Middle frontal gyrus (tissue), 1 donor: ENCODE results near the gene TECR.
"Not testable (repeated sequence)": the region's sequence is repeated elsewhere in the genome, so short reads cannot be mapped to it uniquely, and the experiment has no call there.

Experiments used
- DNase-seq: peaks from one replicate; pipeline ENCODE4 v3.0.0-alpha.2; 2015; ENCODE audit warnings: low spot score; ENCODE audit errors: extremely low spot score

The TECR gene

DNA sequence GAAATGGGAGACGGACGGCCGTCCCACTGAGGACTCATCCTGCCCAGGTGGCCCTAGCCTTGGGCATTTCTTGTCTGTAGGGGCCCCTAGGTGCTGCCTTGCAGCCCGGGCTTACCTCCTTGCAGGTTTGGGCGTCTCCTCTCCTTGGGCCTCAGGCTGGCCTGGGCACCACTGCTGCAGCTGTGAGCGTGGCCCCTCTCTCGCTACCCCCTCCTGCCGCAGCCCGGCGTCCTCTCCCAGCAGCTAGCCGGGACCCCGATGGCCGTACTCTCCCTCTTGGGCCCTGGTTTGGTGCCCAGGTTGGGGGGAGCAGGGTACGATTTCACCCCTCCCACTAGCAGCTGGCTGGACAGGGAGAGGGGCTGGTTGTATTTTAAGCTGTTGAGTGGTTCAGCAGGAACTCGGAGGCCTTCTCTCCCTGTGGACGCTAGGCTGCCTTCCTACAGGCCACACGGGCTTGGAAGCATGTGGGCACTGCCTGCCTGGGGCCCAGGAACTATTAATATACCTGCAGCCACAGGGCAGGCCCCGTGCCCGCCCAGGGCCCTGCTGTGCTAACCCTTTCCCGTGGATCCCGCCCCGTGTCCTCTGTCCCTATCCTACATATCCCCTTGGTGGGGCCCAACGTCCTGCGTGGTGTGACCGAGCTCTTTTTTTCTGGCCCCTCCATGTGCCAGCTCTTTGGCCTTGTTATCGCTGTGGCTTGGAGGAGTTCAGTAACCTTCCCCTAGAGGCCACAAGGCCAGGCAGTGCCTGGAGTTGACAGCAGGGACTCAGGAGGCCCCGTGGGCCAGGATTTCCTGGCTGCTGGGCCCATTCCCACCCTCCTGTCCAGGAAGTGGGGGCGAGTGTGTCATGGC is 30.8 kb downstream of the TECR start:
- DNase-seq: no peak

DNA sequence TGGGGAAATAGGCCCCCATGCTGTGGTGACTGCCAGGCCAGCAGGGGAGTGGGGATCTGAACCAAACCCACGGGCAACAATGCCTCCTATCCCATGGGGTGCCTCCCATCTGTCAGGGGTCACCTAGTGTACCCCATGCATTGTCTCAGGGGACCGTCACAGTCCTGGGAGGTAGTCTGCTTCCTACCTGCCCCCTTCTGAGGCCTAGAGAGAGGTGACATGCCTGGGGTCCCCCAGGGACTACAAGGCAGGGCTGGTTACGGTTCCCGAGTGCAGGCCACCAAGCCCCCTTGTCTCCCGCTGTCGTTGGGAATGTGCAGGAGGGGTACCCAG is 31.3 kb downstream of the TECR start:
- no peak for DNase-seq

DNA sequence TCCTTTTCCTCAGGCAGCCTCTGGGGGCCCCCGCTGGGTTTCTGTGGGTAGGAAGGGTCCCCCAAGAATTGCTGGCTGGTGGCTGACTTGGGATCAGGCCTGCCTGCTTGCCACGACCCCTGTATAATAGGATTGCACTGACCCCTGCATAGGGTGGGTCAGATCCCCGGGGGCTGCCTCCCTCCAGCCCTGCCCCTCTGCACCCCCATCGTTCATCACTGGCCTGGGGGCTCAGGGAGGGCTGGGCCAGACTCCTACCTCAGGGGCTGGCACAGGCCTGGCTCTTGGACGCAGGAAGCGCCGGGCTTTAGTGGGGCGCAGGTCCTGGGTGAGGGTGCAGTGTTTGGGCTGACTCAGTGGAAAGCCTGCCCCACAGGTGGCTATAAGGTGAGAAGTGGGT is 31.9 kb downstream of the TECR start:
- no peak for DNase-seq

DNA sequence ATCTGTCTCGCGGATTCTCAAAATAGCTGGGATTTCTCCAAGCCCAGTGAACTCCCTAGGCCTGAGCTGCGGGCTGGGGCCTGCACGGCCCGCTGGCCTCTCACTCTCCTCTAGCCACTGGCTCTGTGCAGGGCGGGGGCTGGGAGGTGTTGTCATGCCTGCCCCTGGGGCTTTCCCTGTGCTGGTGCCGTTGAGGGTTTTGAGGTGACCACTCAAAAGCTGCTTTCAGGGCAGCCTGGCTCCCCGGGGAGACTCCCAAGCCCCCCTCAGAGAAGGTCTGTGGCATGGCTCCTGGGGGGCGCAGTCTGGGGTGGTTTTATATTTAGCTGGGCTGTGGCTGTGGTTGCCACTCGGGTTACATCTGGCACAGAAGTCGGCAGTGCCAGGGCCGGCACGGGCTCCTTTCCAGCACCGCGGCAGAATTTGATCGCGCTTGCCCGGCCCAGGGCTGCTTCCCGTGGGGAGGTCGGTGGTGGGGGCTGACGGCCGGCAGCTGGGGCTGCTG is 32.5 kb downstream of the TECR start:
- DNase-seq: no peak

DNA sequence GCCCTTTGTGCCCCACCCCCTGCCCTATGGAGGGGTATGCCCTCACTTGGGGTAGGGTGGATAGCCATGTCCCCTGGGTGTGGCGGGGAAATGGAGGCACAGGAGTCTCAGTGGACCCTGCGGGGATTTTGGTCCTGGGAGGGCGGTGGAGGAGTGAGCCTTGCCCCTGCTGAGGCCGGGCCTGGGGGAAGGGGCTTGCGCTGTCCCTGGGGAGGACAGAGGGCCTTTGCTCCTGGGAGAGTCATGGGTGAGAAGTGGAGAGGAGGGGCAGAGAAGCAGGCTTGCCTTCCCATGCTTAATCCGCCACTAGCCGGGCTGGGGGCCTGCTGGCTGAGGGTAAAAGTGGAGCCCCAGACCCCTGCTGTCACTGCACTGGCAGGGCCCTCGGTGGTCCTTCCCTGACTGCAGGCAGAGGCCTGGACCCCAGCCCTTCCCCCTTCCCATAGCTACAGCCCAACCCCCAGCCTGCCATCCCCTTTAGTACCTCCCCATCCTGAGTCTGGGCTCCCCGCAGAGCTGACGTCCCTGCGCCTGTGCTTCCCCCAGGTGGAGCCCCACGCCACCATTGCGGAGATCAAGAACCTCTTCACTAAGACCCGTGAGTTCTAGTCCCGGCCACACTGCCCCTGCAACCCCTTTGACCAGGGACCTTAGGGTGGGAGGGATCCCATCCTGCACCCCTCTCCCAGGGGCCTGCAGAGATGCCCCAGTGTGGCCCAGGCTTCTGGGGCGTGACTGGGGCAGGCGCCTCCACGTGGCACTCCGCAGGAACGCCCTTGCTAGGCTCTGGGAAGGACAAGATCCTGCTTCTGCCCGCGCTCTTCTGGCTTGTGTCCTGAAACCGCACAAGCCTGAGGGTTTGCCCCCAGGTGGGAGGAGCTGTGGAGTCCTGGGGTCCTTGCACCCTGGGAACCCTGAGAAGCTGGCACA is 33.5 kb downstream of the TECR start:
- DNase-seq: no peak

DNA sequence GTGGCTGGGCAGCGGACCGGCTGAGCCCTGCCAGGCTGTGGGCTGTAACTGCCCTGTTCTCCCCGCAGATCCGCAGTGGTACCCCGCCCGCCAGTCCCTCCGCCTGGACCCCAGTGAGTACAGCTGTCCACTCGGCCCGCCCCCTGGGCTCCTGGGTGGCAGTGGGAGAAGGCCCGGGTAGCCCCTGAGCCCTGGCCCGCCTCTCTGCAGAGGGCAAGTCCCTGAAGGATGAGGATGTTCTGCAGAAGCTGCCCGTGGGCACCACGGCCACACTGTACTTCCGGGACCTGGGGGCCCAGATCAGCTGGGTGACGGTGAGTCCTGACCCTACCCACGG is 34.2 kb downstream of the TECR start:
- DNase-seq: no peak

DNA sequence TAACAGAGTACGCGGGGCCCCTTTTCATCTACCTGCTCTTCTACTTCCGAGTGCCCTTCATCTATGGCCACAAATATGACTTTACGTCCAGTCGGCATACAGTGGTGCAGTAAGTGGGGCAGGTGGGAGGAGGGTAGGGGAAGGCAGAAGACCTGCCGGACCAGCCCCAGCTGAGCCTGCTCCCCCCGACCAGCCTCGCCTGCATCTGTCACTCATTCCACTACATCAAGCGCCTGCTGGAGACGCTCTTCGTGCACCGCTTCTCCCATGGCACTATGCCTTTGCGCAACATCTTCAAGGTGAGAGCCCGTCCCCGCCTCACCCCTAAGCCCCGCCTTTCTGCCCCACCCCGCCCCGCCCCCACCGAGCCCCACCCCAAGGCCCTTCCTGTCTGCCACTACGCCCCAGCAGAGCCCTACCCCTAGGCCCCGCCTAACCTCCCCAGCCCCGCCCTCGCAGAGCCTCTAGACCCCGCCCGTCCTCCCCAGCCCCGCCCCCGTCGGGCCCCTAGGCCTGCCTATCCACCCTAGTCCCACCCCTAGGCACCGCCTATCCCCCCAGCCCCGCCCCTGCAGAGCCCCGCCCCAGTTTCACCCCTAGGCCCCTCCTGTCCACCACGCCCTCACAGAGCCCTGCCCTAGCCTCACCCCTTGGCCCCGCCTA is 34.7 kb downstream of the TECR start:
- no peak for DNase-seq

DNA sequence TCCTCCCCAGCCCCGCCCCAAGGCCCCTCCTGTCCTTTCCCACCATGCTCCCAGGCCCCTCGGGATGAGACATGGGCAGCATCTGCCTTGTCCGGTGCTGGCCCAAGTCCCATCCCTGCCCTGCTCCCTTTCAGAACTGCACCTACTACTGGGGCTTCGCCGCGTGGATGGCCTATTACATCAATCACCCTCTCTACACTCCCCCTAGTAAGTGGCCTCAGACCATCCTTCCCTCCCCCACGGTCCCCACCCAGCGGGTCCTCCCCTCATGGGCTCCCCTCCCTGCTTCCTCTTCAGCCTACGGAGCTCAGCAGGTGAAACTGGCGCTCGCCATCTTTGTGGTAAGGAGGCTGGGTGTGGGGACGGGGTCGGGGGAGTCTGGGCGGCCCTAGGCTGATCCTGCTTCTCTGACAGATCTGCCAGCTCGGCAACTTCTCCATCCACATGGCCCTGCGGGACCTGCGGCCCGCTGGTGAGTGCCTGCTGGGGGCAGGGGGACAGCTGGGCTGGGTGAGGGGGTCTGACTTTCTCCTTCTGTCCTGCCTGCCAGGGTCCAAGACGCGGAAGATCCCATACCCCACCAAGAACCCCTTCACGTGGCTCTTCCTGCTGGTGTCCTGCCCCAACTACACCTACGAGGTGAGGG is 35.4 kb downstream of the TECR start:
- DNase-seq: not testable (repeated sequence)

DNA sequence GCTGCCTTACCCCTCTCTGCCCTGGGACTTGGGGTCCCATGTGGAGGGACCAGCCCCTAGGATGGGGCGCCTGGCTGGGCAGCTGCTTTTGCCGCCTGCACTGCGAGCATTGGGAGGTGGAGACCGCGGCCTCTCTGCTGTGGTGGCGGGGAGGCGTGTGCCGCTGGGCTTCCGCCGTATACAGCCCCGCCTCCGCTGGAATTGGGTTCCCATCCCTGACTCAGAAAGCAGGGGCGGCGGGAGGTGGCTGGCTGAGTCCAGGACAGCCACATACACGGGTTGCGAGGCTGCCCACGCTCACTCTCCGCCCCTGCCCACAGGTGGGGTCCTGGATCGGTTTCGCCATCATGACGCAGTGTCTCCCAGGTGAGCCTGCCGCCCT is 35.9 kb downstream of the TECR start:
- no peak for DNase-seq

DNA sequence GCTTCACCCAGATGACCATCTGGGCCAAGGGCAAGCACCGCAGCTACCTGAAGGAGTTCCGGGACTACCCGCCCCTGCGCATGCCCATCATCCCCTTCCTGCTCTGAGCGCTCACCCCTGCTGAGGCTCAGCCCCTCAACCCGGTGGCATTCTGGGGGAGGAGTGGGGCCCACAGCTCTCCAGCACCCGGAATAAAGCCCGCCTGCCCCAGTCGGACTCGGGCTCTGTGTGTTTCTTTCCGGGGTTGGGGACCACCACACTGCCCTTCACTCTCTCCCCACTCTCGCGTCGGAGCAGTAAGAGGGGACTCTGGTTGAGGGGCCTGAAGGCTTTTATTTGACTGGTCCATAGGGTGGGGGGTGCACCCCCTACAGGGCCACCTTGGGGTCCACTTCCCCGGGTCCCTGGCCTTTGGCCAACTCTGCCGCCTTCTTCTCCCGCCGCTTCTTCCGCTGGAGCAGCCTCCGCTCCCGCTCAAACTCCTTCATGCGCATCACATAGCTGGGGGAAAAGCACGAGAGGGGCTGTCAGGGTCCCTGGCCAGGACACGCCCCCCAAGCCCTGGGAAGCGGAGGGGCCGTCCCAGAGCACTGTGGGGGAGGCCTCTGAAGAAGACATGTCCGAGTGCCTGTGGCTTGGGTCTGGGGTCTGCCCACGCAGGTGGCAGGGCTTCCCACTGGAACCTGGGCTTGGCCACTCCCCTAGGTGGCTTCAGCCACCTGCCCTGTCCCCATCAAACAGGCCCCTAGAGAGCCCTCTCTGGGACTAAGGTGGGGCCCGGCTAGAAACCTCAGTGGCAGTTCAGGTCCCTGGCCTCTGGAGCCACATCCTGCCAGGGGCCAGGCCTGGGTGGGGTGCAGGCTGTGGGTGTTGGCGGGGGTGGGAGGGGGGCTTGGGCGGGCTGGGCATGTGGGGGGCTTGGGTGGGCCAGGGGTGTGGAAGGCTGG is 36.6 kb downstream of the TECR start:
- no peak for DNase-seq

DNA sequence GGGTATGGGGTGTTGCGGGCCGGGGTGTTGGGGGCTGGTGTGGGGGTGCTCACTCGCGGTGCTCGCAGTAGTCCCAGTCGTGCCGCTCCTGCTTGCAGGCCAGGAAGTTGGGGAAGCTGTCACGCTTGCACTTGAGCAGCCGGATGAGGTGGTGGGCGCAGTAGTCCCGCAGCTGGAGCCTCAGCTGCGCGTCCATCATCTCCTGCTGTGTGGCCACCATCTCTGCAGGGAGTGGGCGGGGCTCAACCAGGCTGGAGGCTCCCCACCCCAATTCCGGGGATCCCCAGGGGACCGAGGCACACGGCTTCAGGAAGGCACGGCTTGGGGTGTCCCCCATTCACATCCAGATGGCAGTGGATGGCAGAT is 37.3 kb downstream of the TECR start:
- DNase-seq: no peak

DNA sequence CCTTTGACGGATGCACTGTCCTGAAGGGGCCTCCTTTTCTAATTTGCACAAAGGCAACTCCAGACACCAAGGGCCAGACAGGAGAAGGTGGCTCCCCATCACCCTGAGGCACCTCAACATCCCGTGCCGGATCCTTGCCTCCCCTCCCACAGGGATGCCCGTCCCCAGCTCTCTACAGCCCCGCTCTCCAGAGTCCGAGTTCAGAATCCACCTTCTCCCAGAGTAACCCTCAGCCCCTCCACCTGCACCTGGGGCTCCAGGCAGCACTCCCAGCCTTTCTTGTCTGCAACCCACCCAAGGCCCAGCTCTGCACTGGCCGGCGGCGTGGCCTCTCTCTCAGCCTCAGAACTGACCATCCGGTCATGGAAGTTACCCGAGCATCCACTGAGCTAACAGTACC is 37.7 kb downstream of the TECR start:
- no peak for DNase-seq

DNA sequence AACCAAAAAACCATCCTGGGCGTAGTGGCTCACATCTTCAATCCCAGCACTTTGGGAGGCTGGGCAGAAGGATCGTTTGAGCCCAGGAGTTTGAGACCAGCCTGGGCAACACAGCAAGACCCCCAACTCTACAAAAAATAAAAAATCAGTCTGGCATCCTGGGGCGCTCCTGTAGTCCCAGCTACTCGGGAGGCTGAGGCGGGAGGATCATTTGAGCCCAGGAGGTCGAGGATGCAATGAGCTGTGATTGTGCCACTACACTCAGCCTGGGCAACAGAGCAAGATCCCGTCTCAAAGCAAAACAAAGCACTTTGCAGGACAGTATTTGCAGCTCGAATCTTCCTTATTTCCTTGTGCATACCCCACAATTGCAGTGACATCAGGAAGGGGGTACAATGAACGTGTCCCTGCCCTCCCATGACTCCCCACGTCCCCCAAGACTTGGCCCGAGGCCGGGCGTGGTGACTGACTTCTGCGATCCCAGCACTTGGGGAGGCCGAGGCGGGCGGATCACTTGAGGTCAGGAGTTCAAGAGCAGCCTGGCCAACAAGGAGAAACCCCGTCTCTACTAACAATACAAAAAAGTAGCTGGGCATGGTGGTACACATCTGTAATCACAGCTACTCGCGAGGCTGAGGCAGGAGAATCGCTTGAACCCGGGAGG is 41.6 kb downstream of the TECR start:
- DNase-seq: no peak

DNA sequence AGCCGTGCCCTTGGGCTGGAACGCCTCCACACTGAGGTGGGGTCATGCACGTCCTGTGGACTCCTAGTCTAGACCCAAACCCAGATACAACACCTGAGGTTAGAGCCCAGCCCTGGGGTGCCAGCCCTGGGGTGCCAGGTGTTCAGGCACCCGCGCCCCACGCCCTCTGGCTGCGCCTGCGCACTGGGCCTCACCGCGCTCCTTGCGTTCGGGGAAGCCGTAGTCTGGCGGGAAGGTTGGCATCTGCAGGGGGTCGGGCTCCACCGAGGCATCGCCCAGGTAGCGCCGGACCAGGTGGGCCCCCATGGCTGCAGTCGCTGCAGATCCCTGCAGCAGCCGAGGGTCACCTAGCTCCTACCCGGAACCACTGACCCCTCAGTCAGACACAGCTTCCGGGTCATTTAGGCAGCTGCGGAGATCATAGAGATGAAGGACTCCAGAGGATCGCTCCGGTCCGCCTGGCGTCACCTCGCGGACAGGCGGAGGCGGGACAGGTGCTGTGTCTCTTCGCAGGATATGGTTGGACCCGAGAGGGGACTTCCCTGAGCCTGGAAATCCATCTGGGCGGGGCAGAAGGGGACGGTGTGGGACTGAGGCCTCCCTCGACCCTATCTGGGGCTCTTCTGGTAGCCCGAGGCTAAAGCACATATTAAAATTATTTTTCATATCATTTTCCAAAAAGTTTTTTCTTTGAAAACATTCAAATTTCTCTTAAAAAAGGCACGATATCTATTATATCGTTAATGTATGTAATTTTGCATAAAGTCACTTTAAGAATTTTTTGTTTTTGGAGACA is 42.5 kb downstream of the TECR start, which contains the start of gene NDUFB7:
Gene NDUFB7 (minus strand): TSS at position 372 of the 796 bp plus-strand sequence. CDS start 66 bp downstream, at position 306.
- DNase-seq: peak; percentile 91

DNA sequence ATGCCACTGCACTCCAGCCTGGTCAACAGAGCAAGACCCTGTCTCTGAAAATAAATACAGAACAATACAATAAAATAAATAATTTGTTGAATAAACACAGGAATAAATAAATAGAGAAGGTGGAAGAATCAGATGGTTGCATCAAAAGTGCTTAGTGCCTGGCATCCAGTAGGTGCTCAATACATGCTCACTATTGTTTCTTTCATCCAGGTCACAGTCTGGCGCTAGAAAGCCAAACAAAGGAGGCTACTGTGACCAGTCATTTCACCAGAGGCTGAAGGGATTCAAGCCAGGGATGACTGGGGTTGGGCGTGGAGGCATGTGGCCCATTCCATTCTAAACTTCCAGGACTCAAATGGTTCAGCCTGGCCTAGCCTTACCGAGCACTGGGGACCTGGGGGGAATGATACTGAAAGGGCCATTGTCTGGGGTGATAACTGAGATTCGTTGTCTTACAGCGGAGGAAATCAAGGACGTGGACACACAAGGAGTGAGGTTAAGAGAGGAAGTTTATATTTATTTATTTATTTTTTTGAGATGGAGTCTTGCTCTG is 46.1 kb downstream of the TECR start:
- no peak for DNase-seq

DNA sequence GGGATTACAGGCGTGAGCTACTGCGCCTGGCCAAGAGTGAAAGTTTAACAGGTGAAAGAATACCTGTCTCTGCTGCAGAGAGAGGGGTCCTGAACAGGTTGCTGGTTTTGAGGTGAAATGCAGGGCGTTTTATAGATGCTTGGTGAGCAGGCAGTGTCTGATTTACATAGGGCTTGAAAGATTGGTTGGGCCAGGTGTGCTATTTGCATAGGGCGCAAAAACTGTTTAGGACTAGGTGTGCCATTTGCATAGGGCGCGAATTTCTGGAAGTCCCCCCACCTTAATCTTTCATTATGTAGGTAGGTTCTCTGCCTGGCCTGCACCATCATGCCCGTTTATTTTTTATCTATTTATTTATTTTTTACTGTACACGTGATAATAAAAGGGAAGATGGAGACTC is 47.0 kb downstream of the TECR start:
- no peak for DNase-seq

DNA sequence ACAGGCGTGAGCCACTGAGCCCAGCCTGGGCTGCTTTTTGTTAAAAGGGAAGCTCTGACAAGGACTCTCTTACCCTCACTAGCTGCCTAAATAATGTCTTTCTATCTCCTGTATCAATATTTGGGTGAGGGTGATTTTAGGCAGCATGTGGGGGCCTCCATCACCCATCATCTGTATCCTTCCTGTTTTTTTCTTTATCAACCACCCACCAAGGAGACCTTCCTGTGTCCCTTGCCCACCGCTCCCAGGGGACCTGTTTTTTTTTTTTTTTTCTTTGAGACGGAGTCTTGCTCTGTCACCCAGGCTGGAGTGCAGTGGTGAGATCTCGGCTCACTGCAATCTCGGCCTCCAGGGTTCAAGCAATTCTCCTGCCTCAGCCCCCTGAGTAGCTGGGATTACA is 47.9 kb downstream of the TECR start:
- no peak for DNase-seq

DNA sequence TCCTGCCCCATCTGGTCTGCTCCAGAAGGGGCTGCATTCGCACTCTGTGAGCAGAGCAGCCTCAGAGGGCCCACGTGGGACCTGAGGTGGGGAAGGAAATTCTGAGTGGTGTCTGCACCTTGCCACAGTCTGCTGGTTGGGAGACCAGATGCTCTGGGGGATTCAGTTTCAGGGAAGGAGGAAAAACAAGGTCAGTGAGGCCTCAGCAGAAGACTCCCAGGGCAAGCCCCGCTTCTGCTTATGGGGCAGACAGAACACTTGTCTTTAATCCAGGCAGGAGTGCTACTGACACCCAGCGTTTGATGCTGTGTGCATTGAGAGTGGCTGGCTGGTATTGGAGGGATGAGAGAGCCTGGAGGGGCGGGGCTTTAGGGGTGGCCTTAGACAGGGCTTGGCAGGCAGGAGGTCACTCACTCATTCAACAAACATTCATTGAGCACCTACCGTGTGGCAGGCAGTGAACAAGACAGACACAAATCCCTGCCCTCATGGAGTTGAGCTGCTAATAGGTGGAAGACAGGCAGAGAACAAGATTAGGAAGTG is 48.6 kb downstream of the TECR start:
- no peak for DNase-seq
